ENCODE data around the gene CAPRIN1.
"Not testable (repeated sequence)": the region's sequence is repeated elsewhere in the genome, so short reads cannot be mapped to it uniquely, and the experiment has no call there.

CAPRIN1 gene

DNA sequence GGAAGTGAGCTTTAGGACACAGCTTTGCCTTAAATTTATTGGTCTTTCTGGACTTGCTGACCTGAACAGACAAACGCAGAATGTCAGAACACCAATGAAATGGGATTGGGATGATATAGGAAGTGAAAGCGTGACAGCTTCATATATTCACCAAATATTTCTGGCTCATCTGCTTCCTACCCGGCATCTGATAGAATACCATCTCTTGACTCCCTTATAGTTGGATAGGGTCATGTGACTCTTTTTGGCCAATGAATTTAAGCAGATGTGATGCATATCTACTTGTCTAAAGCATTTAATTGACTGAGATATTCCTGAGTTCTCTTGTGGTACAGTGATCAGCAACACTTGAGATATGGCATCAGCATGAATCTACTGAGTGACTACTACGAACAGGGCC lies 2.5 kb upstream of the CAPRIN1 start:
- H3K4me3 ChIP-seq (ENCODE audit: insufficient read depth, low read depth, low read length): no peak overlapping the region
- H3K27ac ChIP-seq (ENCODE audit: insufficient read depth, low read depth, low read length, poor library complexity, severe bottlenecking): no peak overlapping the region
- H3K36me3 ChIP-seq (ENCODE audit: control insufficient read depth, insufficient read depth, low read length): no peaks in the 10 kb centered on the region
- WGBS, 2 experiments: 74 to 80% methylated on average over 3 to 4 of the region's 4 CpGs
- H3K9me3 ChIP-seq (ENCODE audit: control insufficient read depth, low read length): no peaks in the 10 kb centered on the region
- peaks cover 10% of the 10 kb centered on the region for H3K4me1 ChIP-seq (ENCODE audit: control insufficient read depth, insufficient read depth, low read length)
- no peaks in the 10 kb centered on the region for H3K27me3 ChIP-seq (ENCODE audit: control insufficient read depth, insufficient read depth, low read length, poor library complexity, severe bottlenecking)

DNA sequence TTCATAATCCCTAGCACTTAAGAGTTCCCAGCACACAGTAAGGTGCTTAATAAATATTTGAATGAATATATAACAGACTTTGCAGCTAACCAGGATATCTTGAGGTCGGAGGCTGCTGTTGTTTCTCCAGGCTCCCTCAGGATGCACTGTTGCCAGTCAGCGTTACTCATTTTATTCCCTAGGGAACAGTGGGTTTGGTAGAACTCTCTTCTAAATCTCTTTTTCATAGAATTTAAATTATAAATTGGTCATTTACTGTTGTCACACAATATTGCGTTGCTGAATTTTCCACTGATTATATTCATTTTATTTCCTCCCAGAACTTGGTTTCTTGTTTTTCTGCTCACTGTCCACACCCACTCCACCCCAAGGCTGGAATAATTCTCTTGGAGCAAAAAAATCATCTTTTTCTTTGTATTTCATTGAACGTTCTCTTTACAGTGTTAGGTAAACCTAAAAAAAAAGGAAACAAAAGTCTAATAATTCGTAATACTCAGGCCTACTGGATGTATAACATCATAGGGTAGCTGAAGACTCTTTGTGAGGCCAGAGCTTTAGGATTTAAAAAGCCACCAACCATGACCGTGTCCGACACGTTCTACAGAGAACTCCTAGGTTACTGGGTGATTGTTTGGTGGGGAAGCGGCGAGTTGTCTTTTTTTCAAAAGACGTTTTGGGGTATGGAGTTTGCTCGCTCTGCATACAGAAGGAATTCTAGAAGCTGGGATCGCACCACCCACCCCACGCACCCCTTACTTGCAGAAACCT lies 766 bp upstream of the CAPRIN1 start:
- Histone ChIP-seq H3K27me3 (ENCODE audit: control insufficient read depth, insufficient read depth, low read length, poor library complexity, severe bottlenecking) (no peaks in the 10 kb centered on the region), H3K4me1 (ENCODE audit: control insufficient read depth, insufficient read depth, low read length) (peaks cover 18% of the 10 kb centered on the region), H3K27ac (ENCODE audit: insufficient read depth, low read depth, low read length, poor library complexity, severe bottlenecking) (peak overlapping the region; percentile 100), H3K4me3 (ENCODE audit: insufficient read depth, low read depth, low read length) (peak overlapping the region; percentile 90), H3K9me3 (ENCODE audit: control insufficient read depth, low read length) (no peaks in the 10 kb centered on the region), H3K36me3 (ENCODE audit: control insufficient read depth, insufficient read depth, low read length) (peaks cover 6% of the 10 kb centered on the region)
- 22 to 23% methylated on average over 14 of the region's 14 CpGs for WGBS, 2 experiments

DNA sequence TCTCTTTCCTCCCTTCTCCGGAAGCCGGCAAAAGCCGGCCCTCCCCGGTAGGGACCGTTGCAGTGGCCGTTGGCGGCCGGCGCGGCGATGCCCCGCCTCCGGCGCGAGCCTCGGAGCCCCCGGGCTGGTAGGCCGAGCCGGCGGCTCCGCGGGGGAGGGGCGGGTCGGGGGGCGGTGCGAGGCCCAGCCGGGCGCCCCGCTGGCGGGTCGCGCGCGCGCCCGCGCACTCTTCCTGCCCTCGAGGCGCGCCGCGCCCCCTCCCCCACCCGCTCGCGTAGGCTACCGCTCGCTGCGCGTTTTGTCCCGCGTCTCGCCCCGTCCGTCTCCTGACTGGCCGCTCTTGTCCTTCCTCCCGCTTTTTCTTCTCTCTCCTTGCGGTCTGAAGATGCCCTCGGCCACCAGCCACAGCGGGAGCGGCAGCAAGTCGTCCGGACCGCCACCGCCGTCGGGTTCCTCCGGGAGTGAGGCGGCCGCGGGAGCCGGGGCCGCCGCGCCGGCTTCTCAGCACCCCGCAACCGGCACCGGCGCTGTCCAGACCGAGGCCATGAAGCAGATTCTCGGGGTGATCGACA lies 591 bp downstream of the CAPRIN1 start:
- Histone ChIP-seq H3K9me3 (ENCODE audit: control insufficient read depth, low read length) (no peaks in the 10 kb centered on the region), H3K27ac (ENCODE audit: insufficient read depth, low read depth, low read length, poor library complexity, severe bottlenecking) (peak overlapping the region; percentile 100), H3K36me3 (ENCODE audit: control insufficient read depth, insufficient read depth, low read length) (peaks cover 6% of the 10 kb centered on the region), H3K27me3 (ENCODE audit: control insufficient read depth, insufficient read depth, low read length, poor library complexity, severe bottlenecking) (no peaks in the 10 kb centered on the region), H3K4me1 (ENCODE audit: control insufficient read depth, insufficient read depth, low read length) (peaks cover 18% of the 10 kb centered on the region), H3K4me3 (ENCODE audit: insufficient read depth, low read depth, low read length) (peak overlapping the region; percentile 90)
- WGBS, 2 experiments: 0% methylated on average over 82 of the region's 82 CpGs

DNA sequence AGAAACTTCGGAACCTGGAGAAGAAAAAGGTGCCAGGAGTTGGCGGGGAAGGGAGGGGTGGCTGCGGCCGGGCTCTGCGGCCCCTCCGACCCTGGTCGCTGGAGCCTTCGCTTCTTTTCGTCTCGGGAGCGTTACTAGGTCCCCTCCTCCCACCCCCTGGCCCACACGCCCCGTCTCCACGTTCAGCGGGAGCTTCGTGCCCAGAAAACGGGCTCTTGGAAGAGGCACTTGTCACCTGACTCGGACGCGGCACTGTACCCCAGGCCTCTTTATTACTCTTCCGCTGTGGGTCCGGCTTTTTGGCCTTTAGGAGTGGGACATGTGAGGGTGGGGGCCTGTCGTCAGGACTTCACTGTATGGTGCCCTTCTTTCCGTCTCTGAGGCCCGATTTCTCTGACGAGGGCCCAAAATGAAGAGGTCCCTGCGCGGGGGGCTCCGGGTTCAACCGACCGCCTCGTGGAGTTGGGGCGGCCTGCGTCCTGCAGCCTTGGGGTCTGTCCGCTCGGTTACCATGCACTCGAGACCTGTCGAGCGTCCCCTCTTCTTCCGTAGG lies 1.2 kb downstream of the CAPRIN1 start:
- H3K36me3 ChIP-seq (ENCODE audit: control insufficient read depth, insufficient read depth, low read length): peaks cover 6% of the 10 kb centered on the region
- H3K27me3 ChIP-seq (ENCODE audit: control insufficient read depth, insufficient read depth, low read length, poor library complexity, severe bottlenecking): no peaks in the 10 kb centered on the region
- WGBS, 2 experiments: 0 to 1% methylated on average over 40 of the region's 40 CpGs
- peaks cover 18% of the 10 kb centered on the region for H3K4me1 ChIP-seq (ENCODE audit: control insufficient read depth, insufficient read depth, low read length)
- H3K9me3 ChIP-seq (ENCODE audit: control insufficient read depth, low read length): no peaks in the 10 kb centered on the region
- peak overlapping the region; percentile 95 for H3K27ac ChIP-seq (ENCODE audit: insufficient read depth, low read depth, low read length, poor library complexity, severe bottlenecking)
- H3K4me3 ChIP-seq (ENCODE audit: insufficient read depth, low read depth, low read length): peak overlapping the region; percentile 90

DNA sequence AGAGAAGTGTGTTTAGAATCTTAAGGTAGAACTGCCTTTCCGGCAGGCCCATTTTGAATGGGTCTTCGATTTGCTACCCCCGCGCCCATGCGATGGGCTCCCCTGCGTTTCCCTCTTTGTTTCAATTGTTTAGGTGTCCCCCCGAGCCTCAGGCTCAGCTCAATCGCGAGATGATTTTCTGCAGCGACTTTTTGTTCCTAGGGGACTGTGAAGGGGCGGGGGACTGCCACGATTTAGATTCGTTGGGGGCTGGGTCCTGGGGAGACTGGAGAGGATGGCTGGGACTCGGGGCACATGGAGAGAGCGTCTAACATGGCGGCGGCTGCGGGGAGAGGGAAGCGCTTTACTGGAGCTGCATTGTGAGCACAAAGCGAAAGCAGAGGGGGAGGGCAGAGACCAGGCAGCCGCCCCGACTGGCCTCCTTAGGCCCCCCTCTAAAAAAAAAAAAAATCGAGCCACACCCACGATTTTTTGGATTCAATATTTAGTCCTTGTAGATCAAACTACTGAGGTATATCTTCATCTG lies 1.7 kb downstream of the CAPRIN1 start:
- no peaks in the 10 kb centered on the region for H3K27me3 ChIP-seq (ENCODE audit: control insufficient read depth, insufficient read depth, low read length, poor library complexity, severe bottlenecking)
- peak overlapping the region; percentile 90 for H3K4me3 ChIP-seq (ENCODE audit: insufficient read depth, low read depth, low read length)
- WGBS, 2 experiments: 0% methylated on average over 24 of the region's 24 CpGs
- peaks cover 6% of the 10 kb centered on the region for H3K36me3 ChIP-seq (ENCODE audit: control insufficient read depth, insufficient read depth, low read length)
- H3K27ac ChIP-seq (ENCODE audit: insufficient read depth, low read depth, low read length, poor library complexity, severe bottlenecking): peak overlapping the region; percentile 95
- peaks cover 18% of the 10 kb centered on the region for H3K4me1 ChIP-seq (ENCODE audit: control insufficient read depth, insufficient read depth, low read length)
- no peaks in the 10 kb centered on the region for H3K9me3 ChIP-seq (ENCODE audit: control insufficient read depth, low read length)

DNA sequence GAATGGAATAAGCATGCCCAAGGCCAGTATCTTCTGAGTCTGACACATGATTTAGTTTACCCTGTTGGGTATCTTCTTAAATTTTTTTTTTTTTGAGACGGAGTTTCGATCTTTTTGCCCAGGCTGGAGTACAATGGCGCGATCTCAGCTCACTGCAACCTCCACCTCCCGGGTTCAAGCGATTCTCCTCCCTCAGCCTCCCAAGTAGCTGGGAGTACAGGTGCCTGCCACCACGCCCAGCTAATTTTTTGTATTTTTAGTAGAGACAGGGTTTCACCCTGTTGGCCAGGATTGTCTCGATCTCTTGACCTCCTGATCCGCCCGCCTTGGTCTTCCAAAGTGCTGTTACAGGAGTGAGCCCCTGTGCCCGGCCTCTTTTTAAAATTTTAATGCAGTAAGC lies 2.8 kb downstream of the CAPRIN1 start:
- Histone ChIP-seq H3K4me3 (ENCODE audit: insufficient read depth, low read depth, low read length) (peak overlapping the region; percentile 90), H3K4me1 (ENCODE audit: control insufficient read depth, insufficient read depth, low read length) (peaks cover 18% of the 10 kb centered on the region)
- not testable (repeated sequence) for H3K27ac ChIP-seq (ENCODE audit: insufficient read depth, low read depth, low read length, poor library complexity, severe bottlenecking); H3K27me3 ChIP-seq (ENCODE audit: control insufficient read depth, insufficient read depth, low read length, poor library complexity, severe bottlenecking); H3K36me3 ChIP-seq (ENCODE audit: control insufficient read depth, insufficient read depth, low read length); H3K9me3 ChIP-seq (ENCODE audit: control insufficient read depth, low read length)
- 88 to 90% methylated on average over 11 of the region's 11 CpGs for WGBS, 2 experiments

DNA sequence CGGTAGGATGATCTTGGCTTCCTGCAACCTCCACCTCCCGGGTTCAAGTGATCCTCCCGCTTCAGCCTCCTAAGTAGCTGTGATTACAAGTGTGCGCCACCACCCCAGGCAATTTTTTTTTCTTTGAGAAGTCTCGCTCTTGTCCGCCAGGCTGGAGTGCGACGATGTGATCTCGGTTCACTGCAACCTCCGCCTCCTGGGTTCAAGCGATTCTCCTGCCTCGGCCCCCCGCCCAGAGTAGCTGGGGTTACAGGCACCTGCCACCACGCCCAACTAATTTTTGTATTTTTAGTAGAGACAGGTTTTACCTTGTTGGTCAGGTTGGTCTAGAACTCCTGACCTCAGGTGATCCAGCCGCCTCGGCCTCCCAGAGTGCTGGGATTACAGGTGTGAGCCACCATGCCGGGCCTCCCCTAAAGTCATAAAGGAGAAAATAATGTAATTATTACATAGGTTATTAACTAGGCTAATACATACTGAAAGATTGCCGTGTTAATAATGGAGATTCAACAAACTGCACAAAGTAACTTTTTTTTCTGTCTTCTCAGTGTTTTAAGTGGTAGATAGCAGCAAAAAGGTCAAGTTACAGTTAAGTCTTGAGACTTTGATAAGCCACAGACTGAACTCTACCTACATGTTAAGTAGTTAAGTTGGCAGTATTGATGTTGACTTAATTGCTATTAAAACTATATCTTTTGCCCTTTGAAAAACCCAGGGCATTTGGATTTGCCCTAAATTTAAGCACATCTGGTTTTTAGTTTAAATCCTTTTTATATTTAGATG lies 3.9 kb downstream of the CAPRIN1 start:
- Histone ChIP-seq H3K4me3 (ENCODE audit: insufficient read depth, low read depth, low read length) (no peak overlapping the region), H3K9me3 (ENCODE audit: control insufficient read depth, low read length) (no peaks in the 10 kb centered on the region), H3K36me3 (ENCODE audit: control insufficient read depth, insufficient read depth, low read length) (peaks cover 6% of the 10 kb centered on the region), H3K4me1 (ENCODE audit: control insufficient read depth, insufficient read depth, low read length) (peaks cover 16% of the 10 kb centered on the region), H3K27me3 (ENCODE audit: control insufficient read depth, insufficient read depth, low read length, poor library complexity, severe bottlenecking) (no peaks in the 10 kb centered on the region), H3K27ac (ENCODE audit: insufficient read depth, low read depth, low read length, poor library complexity, severe bottlenecking) (no peak overlapping the region)
- 90 to 93% methylated on average over 15 to 18 of the region's 18 CpGs for WGBS, 2 experiments

DNA sequence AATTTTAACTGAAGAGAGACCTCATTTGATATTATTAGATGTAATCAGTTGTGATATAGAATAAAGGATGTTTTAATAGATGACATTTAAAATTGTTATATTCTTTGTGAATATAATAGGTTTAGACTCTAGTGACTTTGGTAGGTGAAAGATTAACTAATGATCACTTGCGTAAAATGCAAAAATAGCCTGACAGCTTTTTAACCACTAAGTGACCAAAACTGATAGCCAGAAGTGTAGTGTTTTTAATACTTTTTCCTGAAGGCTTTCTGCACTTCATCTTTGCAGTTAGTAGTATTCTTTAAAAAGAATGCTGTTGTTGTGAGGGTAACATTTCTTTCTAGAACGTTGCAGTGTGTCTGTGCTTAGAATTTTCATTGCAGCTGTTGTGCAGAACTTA lies 5.1 kb downstream of the CAPRIN1 start:
- 78 to 96% methylated on average over 2 of the region's 2 CpGs for WGBS, 2 experiments
- no peak overlapping the region for H3K4me3 ChIP-seq (ENCODE audit: insufficient read depth, low read depth, low read length)
- no peaks in the 10 kb centered on the region for H3K9me3 ChIP-seq (ENCODE audit: control insufficient read depth, low read length)
- H3K36me3 ChIP-seq (ENCODE audit: control insufficient read depth, insufficient read depth, low read length): peaks cover 6% of the 10 kb centered on the region
- no peaks in the 10 kb centered on the region for H3K27me3 ChIP-seq (ENCODE audit: control insufficient read depth, insufficient read depth, low read length, poor library complexity, severe bottlenecking)
- H3K4me1 ChIP-seq (ENCODE audit: control insufficient read depth, insufficient read depth, low read length): peaks cover 12% of the 10 kb centered on the region
- H3K27ac ChIP-seq (ENCODE audit: insufficient read depth, low read depth, low read length, poor library complexity, severe bottlenecking): no peak overlapping the region

DNA sequence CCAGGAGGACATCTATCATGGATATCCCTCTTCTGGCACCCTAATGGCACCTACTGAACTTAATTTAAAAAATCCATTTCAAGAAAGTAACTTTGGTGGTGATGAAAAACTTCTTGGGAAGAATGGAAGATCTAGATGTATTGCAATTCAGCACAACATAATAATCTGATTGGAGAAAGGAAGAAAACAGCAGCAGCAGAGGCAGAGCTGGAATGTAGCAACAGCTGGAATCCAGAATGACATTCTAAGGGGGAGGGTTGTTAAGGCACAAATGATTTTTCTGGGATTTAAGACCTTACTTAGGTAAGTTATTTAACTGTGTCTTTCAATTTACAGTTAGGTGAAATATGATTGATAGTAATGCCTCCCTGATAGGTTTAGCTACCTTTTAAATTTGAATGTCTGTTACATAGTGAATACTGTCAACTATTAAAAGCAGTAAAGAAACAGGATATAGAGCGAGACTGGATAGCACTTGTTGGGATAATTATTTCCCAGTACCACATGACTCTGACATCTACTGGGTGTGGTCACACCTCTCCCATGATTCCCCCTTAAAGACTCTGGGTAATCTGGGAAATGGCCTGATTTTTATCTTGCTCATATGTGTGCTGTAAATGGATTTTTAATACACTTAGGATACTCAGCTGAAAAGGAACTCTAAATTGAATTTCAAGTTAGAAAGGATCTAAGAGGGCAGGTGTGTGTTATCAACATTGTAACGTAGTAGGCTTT lies 11.7 kb downstream of the CAPRIN1 start:
- H3K36me3 ChIP-seq (ENCODE audit: control insufficient read depth, insufficient read depth, low read length): peaks cover 6% of the 10 kb centered on the region
- H3K9me3 ChIP-seq (ENCODE audit: control insufficient read depth, low read length): no peaks in the 10 kb centered on the region
- no peak overlapping the region for H3K4me3 ChIP-seq (ENCODE audit: insufficient read depth, low read depth, low read length)
- 99 to 100% methylated on average over 2 of the region's 2 CpGs for WGBS, 2 experiments
- no peaks in the 10 kb centered on the region for H3K27me3 ChIP-seq (ENCODE audit: control insufficient read depth, insufficient read depth, low read length, poor library complexity, severe bottlenecking)
- H3K4me1 ChIP-seq (ENCODE audit: control insufficient read depth, insufficient read depth, low read length): no peaks in the 10 kb centered on the region
- no peak overlapping the region for H3K27ac ChIP-seq (ENCODE audit: insufficient read depth, low read depth, low read length, poor library complexity, severe bottlenecking)

Measured in ectodermal cell (in vitro differentiated cells).